ENCODE data around the gene SAMM50.

The SAMM50 gene

GRCh38 chr22:44019416-44019815 is 64.2 kb downstream of the SAMM50 start:
- no peak overlapping the region for H3K27ac ChIP-seq (ENCODE audit: poor library complexity, severe bottlenecking)
- no peak for DNase-seq (ENCODE audit: low spot score)
- H3K27me3 ChIP-seq (ENCODE audit: insufficient read depth, poor library complexity, severe bottlenecking): no peaks in the 10 kb centered on the region
- no peaks in the 10 kb centered on the region for H3K36me3 ChIP-seq (ENCODE audit: low read depth)
- peaks cover 10% of the 10 kb centered on the region for H3K4me1 ChIP-seq (ENCODE audit: insufficient read depth, poor library complexity, severe bottlenecking)
- H3K4me3 ChIP-seq (ENCODE audit: severe bottlenecking): no peak overlapping the region
- no peak for ATAC-seq (ENCODE audit: low read depth)
- H3K9me3 ChIP-seq (ENCODE audit: severe bottlenecking): no peaks in the 10 kb centered on the region
- TF ChIP-seq CTCF (IDR thresholded peaks at IDR 0.05; ENCODE audit: poor library complexity, severe bottlenecking): no peak

GRCh38 chr22:44019846-44020245 is 64.6 kb downstream of the SAMM50 start:
- Histone ChIP-seq H3K9me3 (ENCODE audit: severe bottlenecking) (no peaks in the 10 kb centered on the region), H3K27me3 (ENCODE audit: insufficient read depth, poor library complexity, severe bottlenecking) (no peaks in the 10 kb centered on the region), H3K36me3 (ENCODE audit: low read depth) (no peaks in the 10 kb centered on the region), H3K4me3 (ENCODE audit: severe bottlenecking) (no peak overlapping the region), H3K4me1 (ENCODE audit: insufficient read depth, poor library complexity, severe bottlenecking) (peaks cover 10% of the 10 kb centered on the region), H3K27ac (ENCODE audit: poor library complexity, severe bottlenecking) (no peak overlapping the region)
- no peak for DNase-seq (ENCODE audit: low spot score)
- no peak for ATAC-seq (ENCODE audit: low read depth)
- TF ChIP-seq CTCF (IDR thresholded peaks at IDR 0.05; ENCODE audit: poor library complexity, severe bottlenecking): no peak

- Histone ChIP-seq H3K4me3 (ENCODE audit: severe bottlenecking) (no peak overlapping the region), H3K27ac (ENCODE audit: poor library complexity, severe bottlenecking) (no peak overlapping the region), H3K4me1 (ENCODE audit: insufficient read depth, poor library complexity, severe bottlenecking) (peaks cover 10% of the 10 kb centered on the region), H3K36me3 (ENCODE audit: low read depth) (no peaks in the 10 kb centered on the region), H3K27me3 (ENCODE audit: insufficient read depth, poor library complexity, severe bottlenecking) (no peaks in the 10 kb centered on the region), H3K9me3 (ENCODE audit: severe bottlenecking) (no peaks in the 10 kb centered on the region)
- ATAC-seq (ENCODE audit: low read depth) (no peak), DNase-seq (ENCODE audit: low spot score) (no peak)
- no peak for TF ChIP-seq CTCF (IDR thresholded peaks at IDR 0.05; ENCODE audit: poor library complexity, severe bottlenecking)
Observed at GRCh38 chr22:44020981-44021380, 65.7 kb downstream of the SAMM50 start.

- H3K27ac ChIP-seq (ENCODE audit: poor library complexity, severe bottlenecking): peak overlapping the region; percentile 13
Observed at GRCh38 chr22:44023404-44024287, 68.4 kb downstream of the SAMM50 start.

More at GRCh38 chr22:44023404-44024287, 68.4 kb downstream of the SAMM50 start:
- TF ChIP-seq CTCF (IDR thresholded peaks at IDR 0.05; ENCODE audit: poor library complexity, severe bottlenecking): no peak
- DNase-seq (ENCODE audit: low spot score) (no peak), ATAC-seq (ENCODE audit: low read depth) (peak; percentile 75)
- no peaks in the 10 kb centered on the region for H3K9me3 ChIP-seq (ENCODE audit: severe bottlenecking)
- H3K27me3 ChIP-seq (ENCODE audit: insufficient read depth, poor library complexity, severe bottlenecking): no peaks in the 10 kb centered on the region
- peaks cover 10% of the 10 kb centered on the region for H3K4me1 ChIP-seq (ENCODE audit: insufficient read depth, poor library complexity, severe bottlenecking)
- peak overlapping the region; percentile 37 for H3K4me3 ChIP-seq (ENCODE audit: severe bottlenecking)
- no peaks in the 10 kb centered on the region for H3K36me3 ChIP-seq (ENCODE audit: low read depth)
